Measurements from ENCODE around the gene ZNF606. TPM values are rescaled to one million over a fixed set of nuclear protein-coding genes. Genes with fewer than 3 reads are reported as not detected.

Gene ZNF606
- total and polyA plus RNA-seq, 10 of the 15 experiments (the other 5 are each of a cell fraction or from before 2014, with no cell fraction given) = 2.2 to 10.6 (median 7.6) TPM

- no peaks in the 10 kb centered on the region; a peak in 1 of 4 replicates for H3K36me3 ChIP-seq (ENCODE audit: control insufficient read depth in 2 of 2, insufficient read depth in 2 of 2, low read length in 1 of 2)
- no peak overlapping the region for H3K4me3 ChIP-seq
- CTCF ChIA-PET = no interaction called here
- H3K4me1 ChIP-seq (ENCODE audit: control insufficient read depth, insufficient read depth, low read length) = no peaks in the 10 kb centered on the region
- H2AFZ ChIP-seq (ENCODE audit: control insufficient read depth, low read depth, low read length) = no peak overlapping the region
- SMC1A ChIA-PET (ENCODE audit: uncharacterized antibody, unreplicated experiment) = no interaction called here
- H3K4me2 ChIP-seq (ENCODE audit: control insufficient read depth, insufficient read depth) = no peak overlapping the region
- no peak overlapping the region for H3K27ac ChIP-seq (ENCODE audit: control insufficient read depth, insufficient read depth)
- DNase-seq (ENCODE audit: low read depth, low spot score) (no peak), FAIRE-seq (no peak), ATAC-seq (no peak)
- RAD21 ChIA-PET (ENCODE audit: unreplicated experiment) = no interaction called here
- no TSS peak for BruUV-seq (replicated peaks)
- no peaks in the 10 kb centered on the region for H3K27me3 ChIP-seq (replicated peaks in 1 of 2; ENCODE audit: control insufficient read depth in 2 of 2, insufficient read depth in 2 of 2, low read length in 1 of 2)
- no peaks in the 10 kb centered on the region for H4K20me1 ChIP-seq (ENCODE audit: control insufficient read depth, insufficient read depth)
- in situ Hi-C loops (cut with MboI) (no loop called here), intact Hi-C loops (cut with micrococcal nuclease; ENCODE audit: unreplicated experiment) (no loop called here)
- no peak for TF ChIP-seq JUND (IDR thresholded peaks at IDR 0.05; ENCODE audit: low read depth, low read length)
- TF ChIP-seq EGR1 (IDR thresholded peaks at IDR 0.05; ENCODE audit: borderline replicate concordance in 1 of 2, low read depth in 2 of 2, low read length in 2 of 2) = no peak
- no peak for TF ChIP-seq FOXK2 (IDR thresholded peaks at IDR 0.05)
- TF ChIP-seq CEBPB (IDR thresholded peaks at IDR 0.05; ENCODE audit: borderline replicate concordance in 1 of 2, low read depth in 2 of 2, low read length in 2 of 2) = no peak
- peaks cover 30% of the 10 kb centered on the region for H3K9me3 ChIP-seq (replicated peaks; ENCODE audit: control insufficient read depth, insufficient read depth, low read length)
- H3K79me2 ChIP-seq (ENCODE audit: control insufficient read depth, insufficient read depth, low read length) = no peaks in the 10 kb centered on the region
- 77% methylated on average over 12 of the region's 12 CpGs for WGBS (ENCODE audit: insufficient coverage, insufficient replicate concordance, low lambda C conversion rate, missing lambda C conversion rate)
- POLR2A ChIA-PET = no interaction called here
- H3K9ac ChIP-seq (ENCODE audit: control insufficient read depth, insufficient read depth, low read length) = no peak overlapping the region
These were observed 66.9 kb downstream of the ZNF606 start for GRCh38 chr19:57935731-57936130.

GRCh38 chr19:57934820-57935665, 67.6 kb downstream of the ZNF606 start, which contains the start of gene ZNF418:
TSS of gene ZNF418 (minus strand) at chr19:57935402. CDS start at chr19:57933822, 1,580 bp downstream.
- ATAC-seq = peak; percentile 98
- RAD21 ChIA-PET (ENCODE audit: unreplicated experiment) = no interaction called here
- peak within 1 kb of the TSS; percentile 79 for H3K4me2 ChIP-seq (ENCODE audit: control insufficient read depth, insufficient read depth)
- peak within 1 kb of the TSS; percentile 56; the same call in 1 of the 2 replicates for H3K9ac ChIP-seq (ENCODE audit: control insufficient read depth, insufficient read depth, low read length)
- in situ Hi-C loops (cut with MboI) = no loop called here
- peak; percentile 55 for DNase-seq (ENCODE audit: low read depth, low spot score)
- H3K27me3 ChIP-seq (replicated peaks in 1 of 2; ENCODE audit: control insufficient read depth in 2 of 2, insufficient read depth in 2 of 2, low read length in 1 of 2) = no peaks in the 10 kb centered on the region
- no peaks in the 10 kb centered on the region for H3K79me2 ChIP-seq (ENCODE audit: control insufficient read depth, insufficient read depth, low read length)
- H3K4me1 ChIP-seq (ENCODE audit: control insufficient read depth, insufficient read depth, low read length) = no peaks in the 10 kb centered on the region
- SMC1A ChIA-PET (ENCODE audit: uncharacterized antibody, unreplicated experiment) = no interaction called here
- BruUV-seq (replicated peaks) = TSS peak; percentile 73
- H4K20me1 ChIP-seq (ENCODE audit: control insufficient read depth, insufficient read depth) = no peaks in the 10 kb centered on the region
- H3K4me3 ChIP-seq = peak within 1 kb of the TSS; percentile 80
- no peaks in the 10 kb centered on the region; a peak in 1 of 4 replicates for H3K36me3 ChIP-seq (ENCODE audit: control insufficient read depth in 2 of 2, insufficient read depth in 2 of 2, low read length in 1 of 2)
- CTCF ChIA-PET = no interaction called here
- peak within 1 kb of the TSS; percentile 75 for H2AFZ ChIP-seq (ENCODE audit: control insufficient read depth, low read depth, low read length)
- POLR2A ChIA-PET = no interaction called here
- WGBS (ENCODE audit: insufficient coverage, insufficient replicate concordance, low lambda C conversion rate, missing lambda C conversion rate) = 9% methylated on average over 50 of the region's 54 CpGs
- intact Hi-C loops (cut with micrococcal nuclease; ENCODE audit: unreplicated experiment) = no loop called here
- H3K27ac ChIP-seq (ENCODE audit: control insufficient read depth, insufficient read depth) = peak within 1 kb of the TSS; percentile 46; the same call in 1 of the 2 replicates
- H3K9me3 ChIP-seq (replicated peaks; ENCODE audit: control insufficient read depth, insufficient read depth, low read length) = peaks cover 33% of the 10 kb centered on the region; the same call in 2 of the 3 replicates
- FAIRE-seq = peak; percentile 93
- TF ChIP-seq SMAD5 (IDR thresholded peaks at IDR 0.05; ENCODE audit: low read depth) (no peak), SKIL (IDR thresholded peaks at IDR 0.05; ENCODE audit: low read depth, poor library complexity, severe bottlenecking) (no peak), WRNIP1 (IDR thresholded peaks at IDR 0.05; ENCODE audit: borderline replicate concordance, low read depth, low read length) (no peak), TBL1XR1 (IDR thresholded peaks at IDR 0.05; ENCODE audit: low read depth, low read length) (no peak), MYC (IDR thresholded peaks at IDR 0.05; ENCODE audit: insufficient read depth, insufficient read length, insufficient replicate concordance, low read length, severe bottlenecking) (no peak), ZBTB4 (CRISPR knock-in tag; IDR thresholded peaks at IDR 0.05) (no peak), POU2F2 (IDR thresholded peaks at IDR 0.05; ENCODE audit: borderline replicate concordance, low read depth, low read length) (no peak)

Measured in GM12878 (cell line).